ENCODE measurements around the gene ADD2. TPM values are rescaled to one million over a fixed set of nuclear protein-coding genes. Genes with fewer than 3 reads are reported as not detected.

Gene ADD2
- total RNA-seq, 1 experiment from 2014 or later: 124 TPM

DNA sequence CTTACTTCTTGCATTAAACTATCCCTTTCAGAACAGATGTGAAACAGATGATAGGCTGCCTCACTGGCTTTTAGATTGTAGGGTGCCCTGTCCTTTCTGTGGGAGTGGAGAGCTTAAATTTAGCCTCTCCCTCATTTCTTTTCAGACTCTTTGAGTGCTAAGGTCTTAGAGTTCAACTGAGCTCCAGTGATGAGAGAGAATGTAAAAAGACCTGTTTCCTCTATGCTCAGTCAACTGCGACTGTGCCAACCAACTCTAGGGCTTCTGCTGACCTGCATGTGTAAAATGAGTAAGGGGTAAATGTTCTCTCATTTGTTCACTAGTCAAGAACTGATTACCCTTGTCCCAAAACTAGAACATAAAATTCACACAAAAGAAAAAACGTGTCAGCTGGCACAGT lies 109.5 kb downstream of the ADD2 start:
- Histone ChIP-seq H3K27ac (ENCODE audit: insufficient read length, low read depth, low read length) (no peak overlapping the region), H2AFZ (ENCODE audit: low read length) (no peak overlapping the region), H3K4ac (ENCODE audit: low read depth, low read length) (no peak overlapping the region), H3K27me3 (ENCODE audit: insufficient read depth, low read length) (no peaks in the 10 kb centered on the region; the same call in 1 of the 2 replicates), H2BK5ac (ENCODE audit: insufficient read length, low read length) (no peak overlapping the region), H3K79me2 (ENCODE audit: insufficient read depth, low read length) (no peaks in the 10 kb centered on the region), H4K20me1 (ENCODE audit: control insufficient read depth, insufficient read depth, insufficient read length) (peaks cover 2% of the 10 kb centered on the region), H3K4me1 (ENCODE audit: insufficient read depth, low read length) (0 out of 2 replicates have a peak, but pooled peaks cover 3% of the 10 kb centered on the region), H4K91ac (ENCODE audit: insufficient read length, low read depth, low read length) (no peak overlapping the region), H2AK5ac (ENCODE audit: insufficient read length, low read length) (no peak overlapping the region), H4K8ac (replicated peaks; ENCODE audit: insufficient read length, low read depth, low read length) (no peak overlapping the region), H3K56ac (ENCODE audit: insufficient read length, low read depth, low read length) (no peak overlapping the region), H2BK15ac (ENCODE audit: low read depth, low read length) (no peak overlapping the region), H2BK120ac (ENCODE audit: low read depth, low read length, poor library complexity, severe bottlenecking) (no peak overlapping the region), H3K18ac (ENCODE audit: insufficient read length, low read depth, low read length) (no peak overlapping the region), H2BK20ac (ENCODE audit: low read depth, low read length, poor library complexity, severe bottlenecking) (no peak overlapping the region), H2BK12ac (ENCODE audit: insufficient read length, low read depth, low read length) (no peak overlapping the region), H3K4me2 (ENCODE audit: insufficient read depth, insufficient read length, low read length) (no peak overlapping the region), H3K23ac (ENCODE audit: insufficient read length, low read depth, low read length) (no peak overlapping the region), H3K79me1 (ENCODE audit: insufficient read depth, low read depth, low read length, poor library complexity, severe bottlenecking) (no peaks in the 10 kb centered on the region), H3K23me2 (ENCODE audit: insufficient read length, low read depth, low read length, poor library complexity, severe bottlenecking) (no peaks in the 10 kb centered on the region), H4K5ac (ENCODE audit: insufficient read length, low read depth, low read length) (no peak overlapping the region), H3T11ph (ENCODE audit: low read length) (no peak overlapping the region), H3K9me3 (ENCODE audit: control insufficient read depth, low read depth, low read length) (no peaks in the 10 kb centered on the region), H3K14ac (ENCODE audit: insufficient read depth, low read length) (no peak overlapping the region), H3K9ac (ENCODE audit: extremely low read depth, insufficient read length, low read length) (no peak overlapping the region)
- H3K9me3 Mint-ChIP-seq: no peaks in the 10 kb centered on the region
- no peak overlapping the region for H3K4me3 Mint-ChIP-seq
- TF ChIP-seq, protein P1, sequence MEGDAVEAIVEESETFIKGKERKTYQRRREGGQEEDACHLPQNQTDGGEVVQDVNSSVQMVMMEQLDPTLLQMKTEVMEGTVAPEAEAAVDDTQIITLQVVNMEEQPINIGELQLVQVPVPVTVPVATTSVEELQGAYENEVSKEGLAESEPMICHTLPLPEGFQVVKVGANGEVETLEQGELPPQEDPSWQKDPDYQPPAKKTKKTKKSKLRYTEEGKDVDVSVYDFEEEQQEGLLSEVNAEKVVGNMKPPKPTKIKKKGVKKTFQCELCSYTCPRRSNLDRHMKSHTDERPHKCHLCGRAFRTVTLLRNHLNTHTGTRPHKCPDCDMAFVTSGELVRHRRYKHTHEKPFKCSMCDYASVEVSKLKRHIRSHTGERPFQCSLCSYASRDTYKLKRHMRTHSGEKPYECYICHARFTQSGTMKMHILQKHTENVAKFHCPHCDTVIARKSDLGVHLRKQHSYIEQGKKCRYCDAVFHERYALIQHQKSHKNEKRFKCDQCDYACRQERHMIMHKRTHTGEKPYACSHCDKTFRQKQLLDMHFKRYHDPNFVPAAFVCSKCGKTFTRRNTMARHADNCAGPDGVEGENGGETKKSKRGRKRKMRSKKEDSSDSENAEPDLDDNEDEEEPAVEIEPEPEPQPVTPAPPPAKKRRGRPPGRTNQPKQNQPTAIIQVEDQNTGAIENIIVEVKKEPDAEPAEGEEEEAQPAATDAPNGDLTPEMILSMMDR (conservative IDR thresholded peaks at IDR 0.05): no peak
- H3K27ac Mint-ChIP-seq: no peak overlapping the region
- no CpG with 5 or more reads among the region's 2 CpGs for WGBS (ENCODE audit: extremely low coverage, insufficient read length, low lambda C conversion rate)
- DNase-seq: peak; percentile 10
- peaks cover 14 to 27% (median 17%) of the 10 kb centered on the region in 3 experiments; a peak in 6 of 7 replicates for H3K36me3 Mint-ChIP-seq (ENCODE audit: insufficient read depth in 1 of 3, low read depth in 3 of 3)
- peaks cover 34% of the 10 kb centered on the region for H3K27me3 Mint-ChIP-seq (ENCODE audit: low read depth)
- peaks cover 16 to 22% of the 10 kb centered on the region in 2 experiments for H3K4me1 Mint-ChIP-seq

All from H9 (cell line).